ENCODE results near the gene RNF130.
A peak's percentile ranks its signal among the peaks of the same experiment; 100 is the strongest.

The RNF130 gene

DNA sequence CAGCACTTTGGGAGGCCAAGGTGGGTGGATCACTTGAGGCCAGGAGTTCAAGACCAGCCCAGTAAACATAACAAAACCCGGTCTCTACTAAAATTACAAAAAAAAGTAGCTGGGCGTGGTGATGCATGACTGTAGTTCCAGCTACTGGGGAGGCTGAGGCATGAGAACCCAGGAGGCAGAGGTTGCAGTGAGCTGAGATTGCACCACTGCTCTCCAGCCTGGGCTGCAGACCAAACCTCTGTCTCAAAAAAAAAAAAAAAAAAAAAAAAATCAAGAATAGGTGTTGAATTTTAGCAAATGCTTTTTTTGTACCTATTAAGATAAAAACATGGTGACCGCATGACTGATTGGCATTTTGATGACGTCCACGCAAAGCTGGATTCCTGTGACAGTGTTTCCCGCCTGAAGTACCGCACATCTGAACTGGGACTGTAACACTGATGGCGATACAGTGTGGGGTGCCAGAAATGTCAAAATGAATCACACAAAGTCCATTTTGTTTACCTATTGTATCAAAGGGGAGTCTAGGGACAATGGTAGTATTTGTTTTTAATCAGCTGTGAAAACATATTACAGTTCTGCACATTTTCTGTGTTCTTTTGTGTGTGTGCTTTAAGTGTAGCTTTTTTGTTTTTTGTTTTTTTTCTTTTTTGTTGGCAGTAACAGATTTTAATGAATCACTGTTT is 140.6 kb downstream of the RNF130 start:
- no peak for DNase-seq (ENCODE audit: low spot score)
- H3K18ac ChIP-seq (ENCODE audit: low read length), result no peak overlapping the region
- H3K23ac ChIP-seq (ENCODE audit: low read depth, low read length, poor library complexity), result no peak overlapping the region
- H3K4me3 ChIP-seq (ENCODE audit: low read length in 2 of 2), result no peak overlapping the region
- peaks cover 0 to 9% of the 10 kb centered on the region in 2 donors for H3K36me3 ChIP-seq (replicated peaks in 1 of 2; ENCODE audit: control insufficient read depth in 2 of 2, insufficient read depth in 2 of 2, low read length in 2 of 2)
- H3K4ac ChIP-seq (ENCODE audit: low read length), result no peak overlapping the region
- H2BK120ac ChIP-seq (ENCODE audit: low read depth, low read length), result no peak overlapping the region
- no peak overlapping the region for H4K91ac ChIP-seq (ENCODE audit: low read depth, low read length, poor library complexity)
- WGBS, 2 donors (ENCODE audit: extremely low coverage in 2 of 2, insufficient read length in 2 of 2, insufficient replicate concordance in 1 of 2), result no CpG with 5 or more reads among the region's 8 CpGs
- no peaks in the 10 kb centered on the region for H3K79me1 ChIP-seq (ENCODE audit: low read depth, low read length)
- H2BK12ac ChIP-seq (ENCODE audit: low read length), result no peak overlapping the region
- H3K27ac ChIP-seq (replicated peaks; ENCODE audit: low read length), result no peak overlapping the region
- H3K27me3 ChIP-seq (ENCODE audit: control insufficient read depth in 3 of 3, insufficient read depth in 3 of 3, low read depth in 1 of 3, low read length in 3 of 3), result no peaks in the 10 kb centered on the region
- H3K4me2 ChIP-seq (ENCODE audit: insufficient read depth, low read length, poor library complexity, severe bottlenecking), result no peak overlapping the region
- H3K9me3 ChIP-seq (replicated peaks in 1 of 2; ENCODE audit: control insufficient read depth in 2 of 2, insufficient read depth in 1 of 2, low read depth in 1 of 2, low read length in 2 of 2), result peaks cover 5 to 14% of the 10 kb centered on the region in 2 donors
- no peak overlapping the region for H2BK5ac ChIP-seq (ENCODE audit: low read length)
- H2BK15ac ChIP-seq (ENCODE audit: low read length), result no peak overlapping the region
- no peak overlapping the region for H3K9ac ChIP-seq (ENCODE audit: low read depth, low read length, poor library complexity)
- no peak overlapping the region for H2AFZ ChIP-seq (ENCODE audit: low read length)
- no peak overlapping the region for H3K14ac ChIP-seq (ENCODE audit: low read length)
- H2AK5ac ChIP-seq (ENCODE audit: low read depth, low read length), result no peak overlapping the region
- no peak overlapping the region for H4K8ac ChIP-seq (ENCODE audit: low read depth, low read length)
- H3K4me1 ChIP-seq (ENCODE audit: control insufficient read depth in 2 of 2, insufficient read depth in 1 of 2, low read depth in 1 of 2, low read length in 2 of 2), result no peaks in the 10 kb centered on the region

DNA sequence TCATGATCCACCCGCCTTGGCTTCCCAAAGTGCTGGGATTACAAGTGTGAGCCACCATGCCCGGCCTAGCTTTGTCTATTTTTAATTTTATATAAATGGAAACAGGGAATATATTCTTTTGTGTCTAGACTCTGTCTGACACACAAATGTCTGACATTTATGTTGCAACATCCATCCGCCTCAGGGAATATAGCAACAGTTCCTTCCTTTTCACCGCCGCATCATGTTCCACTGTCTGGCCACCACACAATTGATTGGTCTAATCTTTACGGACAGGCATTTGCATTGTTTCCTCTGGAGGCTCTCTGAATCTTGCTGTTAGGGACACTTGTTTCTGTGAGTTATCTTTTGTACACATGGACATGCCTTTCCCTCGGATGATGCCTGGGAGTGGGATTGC is 143.7 kb downstream of the RNF130 start:
- H2BK5ac ChIP-seq (ENCODE audit: low read length), result no peak overlapping the region
- no peak overlapping the region for H3K4ac ChIP-seq (ENCODE audit: low read length)
- no peaks in the 10 kb centered on the region for H3K4me1 ChIP-seq (ENCODE audit: control insufficient read depth in 2 of 2, insufficient read depth in 1 of 2, low read depth in 1 of 2, low read length in 2 of 2)
- no peak for DNase-seq (ENCODE audit: low spot score)
- H2BK120ac ChIP-seq (ENCODE audit: low read depth, low read length), result no peak overlapping the region
- no peak overlapping the region for H3K27ac ChIP-seq (replicated peaks; ENCODE audit: low read length)
- no peak overlapping the region for H3K14ac ChIP-seq (ENCODE audit: low read length)
- no peak overlapping the region for H4K91ac ChIP-seq (ENCODE audit: low read depth, low read length, poor library complexity)
- no peak overlapping the region for H4K8ac ChIP-seq (ENCODE audit: low read depth, low read length)
- H3K4me3 ChIP-seq (ENCODE audit: low read length in 2 of 2), result no peak overlapping the region
- H2AK5ac ChIP-seq (ENCODE audit: low read depth, low read length), result no peak overlapping the region
- WGBS, 2 donors (ENCODE audit: extremely low coverage in 2 of 2, insufficient read length in 2 of 2, insufficient replicate concordance in 1 of 2), result no CpG with 5 or more reads among the region's 7 CpGs
- H2AFZ ChIP-seq (ENCODE audit: low read length), result no peak overlapping the region
- no peak overlapping the region for H3K9ac ChIP-seq (ENCODE audit: low read depth, low read length, poor library complexity)
- no peak overlapping the region for H3K18ac ChIP-seq (ENCODE audit: low read length)
- H3K23ac ChIP-seq (ENCODE audit: low read depth, low read length, poor library complexity), result no peak overlapping the region
- H2BK15ac ChIP-seq (ENCODE audit: low read length), result no peak overlapping the region
- H3K9me3 ChIP-seq (replicated peaks in 1 of 2; ENCODE audit: control insufficient read depth in 2 of 2, insufficient read depth in 1 of 2, low read depth in 1 of 2, low read length in 2 of 2), result peaks cover 5% of the 10 kb centered on the region in 2 donors
- H3K79me1 ChIP-seq (ENCODE audit: low read depth, low read length), result peaks cover 2% of the 10 kb centered on the region
- H3K4me2 ChIP-seq (ENCODE audit: insufficient read depth, low read length, poor library complexity, severe bottlenecking), result no peak overlapping the region
- H3K36me3 ChIP-seq (replicated peaks in 1 of 2; ENCODE audit: control insufficient read depth in 2 of 2, insufficient read depth in 2 of 2, low read length in 2 of 2), result peaks cover 0 to 2% of the 10 kb centered on the region in 2 donors
- H2BK12ac ChIP-seq (ENCODE audit: low read length), result no peak overlapping the region
- H3K27me3 ChIP-seq (ENCODE audit: control insufficient read depth in 3 of 3, insufficient read depth in 3 of 3, low read depth in 1 of 3, low read length in 3 of 3), result no peaks in the 10 kb centered on the region

DNA sequence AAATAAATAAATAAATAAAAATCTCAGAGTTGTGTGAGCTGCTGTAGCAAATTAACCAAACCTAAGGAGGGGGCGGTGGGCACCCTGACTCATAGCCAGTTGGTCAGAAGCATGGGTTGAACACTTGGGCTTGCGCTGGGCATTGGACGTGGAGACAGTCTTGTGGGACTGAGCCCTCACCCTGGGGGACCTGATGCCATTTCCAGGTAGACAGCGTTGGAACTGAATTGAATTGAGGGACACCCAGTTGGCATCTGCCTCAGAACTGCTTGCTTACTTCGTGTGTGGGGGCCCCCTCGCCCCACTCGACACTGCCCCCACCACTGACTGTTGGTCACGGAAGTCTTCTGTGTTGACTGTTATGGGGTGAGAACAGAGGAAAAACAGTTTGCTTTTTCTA is 144.9 kb downstream of the RNF130 start:
- peaks cover 0 to 2% of the 10 kb centered on the region in 2 donors for H3K36me3 ChIP-seq (replicated peaks in 1 of 2; ENCODE audit: control insufficient read depth in 2 of 2, insufficient read depth in 2 of 2, low read length in 2 of 2)
- H2BK120ac ChIP-seq (ENCODE audit: low read depth, low read length), result no peak overlapping the region
- H4K8ac ChIP-seq (ENCODE audit: low read depth, low read length), result no peak overlapping the region
- no peaks in the 10 kb centered on the region for H3K4me1 ChIP-seq (ENCODE audit: control insufficient read depth in 2 of 2, insufficient read depth in 1 of 2, low read depth in 1 of 2, low read length in 2 of 2)
- no peak overlapping the region for H2AFZ ChIP-seq (ENCODE audit: low read length)
- H3K18ac ChIP-seq (ENCODE audit: low read length), result peak overlapping the region; percentile 57
- no peak overlapping the region for H3K9ac ChIP-seq (ENCODE audit: low read depth, low read length, poor library complexity)
- no peak overlapping the region for H2BK12ac ChIP-seq (ENCODE audit: low read length)
- no peak overlapping the region for H3K4ac ChIP-seq (ENCODE audit: low read length)
- peak overlapping the region; percentile 73 for H3K23ac ChIP-seq (ENCODE audit: low read depth, low read length, poor library complexity)
- WGBS, 2 donors (ENCODE audit: extremely low coverage in 2 of 2, insufficient read length in 2 of 2, insufficient replicate concordance in 1 of 2), result no CpG with 5 or more reads among the region's 8 CpGs
- H2BK5ac ChIP-seq (ENCODE audit: low read length), result no peak overlapping the region
- peaks cover 5% of the 10 kb centered on the region in 2 donors for H3K9me3 ChIP-seq (replicated peaks in 1 of 2; ENCODE audit: control insufficient read depth in 2 of 2, insufficient read depth in 1 of 2, low read depth in 1 of 2, low read length in 2 of 2)
- peak overlapping the region; percentile 56 for H3K14ac ChIP-seq (ENCODE audit: low read length)
- H2BK15ac ChIP-seq (ENCODE audit: low read length), result no peak overlapping the region
- no peak overlapping the region for H4K91ac ChIP-seq (ENCODE audit: low read depth, low read length, poor library complexity)
- no peak overlapping the region for H2AK5ac ChIP-seq (ENCODE audit: low read depth, low read length)
- H3K27me3 ChIP-seq (ENCODE audit: control insufficient read depth in 3 of 3, insufficient read depth in 3 of 3, low read depth in 1 of 3, low read length in 3 of 3), result no peaks in the 10 kb centered on the region
- DNase-seq (ENCODE audit: low spot score), result no peak
- no peak overlapping the region for H3K27ac ChIP-seq (replicated peaks; ENCODE audit: low read length)
- H3K79me1 ChIP-seq (ENCODE audit: low read depth, low read length), result peaks cover 2% of the 10 kb centered on the region
- H3K4me3 ChIP-seq (ENCODE audit: low read length in 2 of 2), result peak overlapping the region in 1 of 2 donors; percentile 6
- no peak overlapping the region for H3K4me2 ChIP-seq (ENCODE audit: insufficient read depth, low read length, poor library complexity, severe bottlenecking)

DNA sequence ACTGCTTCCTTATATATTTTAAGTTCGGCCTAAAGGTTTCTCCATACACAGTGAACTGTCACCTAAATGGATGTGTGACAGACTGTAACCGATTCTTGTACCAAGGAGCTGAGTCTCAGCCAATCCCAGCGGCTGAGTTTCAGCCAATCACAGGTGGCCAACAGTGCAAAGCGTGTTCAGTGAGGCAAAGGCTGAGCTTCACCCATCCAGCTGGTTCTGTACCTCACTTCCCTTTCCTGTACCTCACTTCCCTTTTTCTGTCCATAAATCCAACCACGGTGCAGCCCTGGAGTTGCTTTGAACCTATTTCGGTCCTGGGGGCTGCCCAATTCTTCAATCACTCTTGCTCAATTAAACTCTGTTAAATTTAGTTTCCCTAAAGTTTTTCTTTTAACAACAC is 148.1 kb downstream of the RNF130 start:
- no peak overlapping the region for H2AFZ ChIP-seq (ENCODE audit: low read length)
- H2BK5ac ChIP-seq (ENCODE audit: low read length), result no peak overlapping the region
- no peak overlapping the region for H3K23ac ChIP-seq (ENCODE audit: low read depth, low read length, poor library complexity)
- H3K9ac ChIP-seq (ENCODE audit: low read depth, low read length, poor library complexity), result no peak overlapping the region
- H3K14ac ChIP-seq (ENCODE audit: low read length), result no peak overlapping the region
- H3K4me1 ChIP-seq (ENCODE audit: control insufficient read depth in 2 of 2, insufficient read depth in 1 of 2, low read depth in 1 of 2, low read length in 2 of 2), result peaks cover 0 to 4% of the 10 kb centered on the region in 2 donors
- H3K9me3 ChIP-seq (replicated peaks in 1 of 2; ENCODE audit: control insufficient read depth in 2 of 2, insufficient read depth in 1 of 2, low read depth in 1 of 2, low read length in 2 of 2), result peaks cover 0 to 2% of the 10 kb centered on the region in 2 donors
- no CpG with 5 or more reads among the region's 6 CpGs for WGBS, 2 donors (ENCODE audit: extremely low coverage in 2 of 2, insufficient read length in 2 of 2, insufficient replicate concordance in 1 of 2)
- no peak overlapping the region for H3K18ac ChIP-seq (ENCODE audit: low read length)
- H4K91ac ChIP-seq (ENCODE audit: low read depth, low read length, poor library complexity), result no peak overlapping the region
- no peak overlapping the region for H3K4ac ChIP-seq (ENCODE audit: low read length)
- peaks cover 4 to 8% of the 10 kb centered on the region in 2 donors for H3K36me3 ChIP-seq (replicated peaks in 1 of 2; ENCODE audit: control insufficient read depth in 2 of 2, insufficient read depth in 2 of 2, low read length in 2 of 2)
- H3K27ac ChIP-seq (replicated peaks; ENCODE audit: low read length), result no peak overlapping the region
- H2AK5ac ChIP-seq (ENCODE audit: low read depth, low read length), result no peak overlapping the region
- no peak overlapping the region for H4K8ac ChIP-seq (ENCODE audit: low read depth, low read length)
- no peak overlapping the region for H2BK120ac ChIP-seq (ENCODE audit: low read depth, low read length)
- peaks cover 2% of the 10 kb centered on the region for H3K79me1 ChIP-seq (ENCODE audit: low read depth, low read length)
- no peak overlapping the region for H3K4me3 ChIP-seq (ENCODE audit: low read length in 2 of 2)
- no peak for DNase-seq (ENCODE audit: low spot score)
- no peak overlapping the region for H2BK12ac ChIP-seq (ENCODE audit: low read length)
- H3K4me2 ChIP-seq (ENCODE audit: insufficient read depth, low read length, poor library complexity, severe bottlenecking), result no peak overlapping the region
- no peak overlapping the region for H2BK15ac ChIP-seq (ENCODE audit: low read length)
- H3K27me3 ChIP-seq (ENCODE audit: control insufficient read depth in 3 of 3, insufficient read depth in 3 of 3, low read depth in 1 of 3, low read length in 3 of 3), result no peaks in the 10 kb centered on the region
